Measurements from ENCODE around the gene ACP2.

- no peak for TF ChIP-seq CTCF (IDR thresholded peaks at IDR 0.05)
- no peak for TF ChIP-seq POLR2A (IDR thresholded peaks at IDR 0.05)
Observed at GRCh38 chr11:47212938-47213337, 35.7 kb downstream of the ACP2 start.
